NCI-H2227 (cell line): Measurements from ENCODE around the gene CEBPZOS.

Source experiments
- DNase-seq: peaks from one replicate; lab custom pipeline; 2025; ENCODE audit not compliant: unreplicated experiment; lab: John Stamatoyannopoulos, UW

The CEBPZOS gene

DNA sequence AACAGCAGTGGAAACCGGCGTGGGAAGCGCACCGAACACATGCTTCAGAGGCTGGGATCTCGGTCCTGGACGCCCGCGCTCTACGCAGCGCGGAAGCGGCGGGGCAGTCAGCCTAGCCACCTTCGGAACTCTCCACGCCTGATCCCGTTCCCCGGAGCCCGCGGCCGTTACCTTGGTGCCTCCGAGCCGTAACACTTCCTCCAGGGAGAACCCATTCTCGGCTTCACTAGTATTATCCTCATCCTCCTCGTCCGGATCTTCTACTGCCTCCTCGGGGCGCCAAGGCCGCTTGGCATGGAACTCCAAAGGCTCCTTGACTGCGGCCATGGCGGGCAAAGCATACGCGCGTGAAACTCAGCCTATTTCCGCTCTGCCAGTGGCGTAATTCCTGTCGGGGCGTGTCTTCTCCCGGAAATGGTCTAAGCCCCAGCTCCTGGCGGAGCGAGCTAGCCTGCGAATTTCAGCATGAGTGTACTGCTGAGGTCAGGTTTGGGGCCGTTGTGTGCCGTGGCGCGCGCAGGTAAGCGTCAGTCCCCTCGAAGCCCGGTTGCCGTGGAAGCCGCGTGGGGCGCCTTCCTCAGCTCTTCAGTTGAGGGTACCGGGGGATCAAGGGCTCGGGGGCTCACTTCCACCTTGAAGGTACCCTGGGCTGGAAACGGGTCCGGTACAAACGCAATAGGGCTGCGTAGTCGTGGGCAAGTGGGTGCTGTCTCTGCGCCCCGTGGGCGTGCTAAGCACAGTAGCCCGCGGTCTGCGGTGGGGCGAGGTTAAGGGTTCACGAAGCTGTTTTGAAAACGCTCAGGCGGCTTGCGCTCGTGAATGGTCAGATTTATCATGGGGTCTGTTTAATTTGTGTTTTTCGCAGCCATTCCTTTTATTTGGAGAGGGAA is 35.2 kb downstream of the CEBPZOS start, which contains the start of the genes CEBPZ and NDUFAF7:
Gene CEBPZ (minus strand): TSS at position 356 of the 890 bp plus-strand sequence. CDS start 29 bp downstream, at position 327.
Gene NDUFAF7 (plus strand): TSS at position 418 of the 890 bp plus-strand sequence. CDS start 48 bp downstream, at position 466.
- DNase-seq, result peak; percentile 92

DNA sequence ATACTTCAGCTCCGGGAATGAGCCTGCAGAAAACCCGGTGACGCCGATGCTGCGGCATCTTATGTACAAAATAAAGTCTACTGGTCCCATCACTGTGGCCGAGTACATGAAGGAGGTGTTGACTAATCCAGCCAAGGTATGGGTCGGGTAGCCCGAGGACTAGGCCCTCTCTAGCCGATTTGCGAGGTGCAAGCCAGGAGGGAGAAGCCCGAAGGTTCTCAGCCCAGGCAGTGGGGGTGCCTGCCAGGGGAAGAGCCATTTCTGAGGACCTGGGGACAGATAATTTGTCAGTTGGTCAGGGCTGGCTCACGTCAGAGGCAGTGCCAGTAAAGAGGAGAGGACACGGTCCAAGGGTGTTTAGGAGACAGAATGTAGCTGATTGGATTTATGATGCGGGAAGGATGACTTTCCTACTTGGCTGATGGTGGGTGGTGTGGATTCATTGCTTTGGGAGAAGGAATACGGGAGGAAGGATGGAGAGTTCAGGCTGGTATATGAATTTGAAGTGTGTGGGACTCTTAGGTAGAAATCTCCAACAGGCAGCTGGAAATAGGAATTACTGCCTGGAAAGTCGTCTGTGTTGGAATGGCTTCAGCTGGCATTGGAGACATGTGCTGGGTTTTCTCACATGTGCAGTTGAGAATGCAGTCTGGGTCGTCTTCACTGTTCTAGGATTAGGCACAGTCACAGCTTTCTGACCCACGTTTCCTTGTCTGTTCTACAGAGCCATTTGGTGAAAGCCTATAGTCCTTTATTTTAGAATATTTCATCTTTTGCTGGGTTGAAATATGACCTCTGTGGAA is 36.0 kb downstream of the CEBPZOS start:
- peak; percentile 30 for DNase-seq

GRCh38 chr2:37243435-37243834 is 47.1 kb downstream of the CEBPZOS start:
- no peak for DNase-seq

GRCh38 chr2:37244017-37244416 is 47.7 kb downstream of the CEBPZOS start:
- no peak for DNase-seq

- no peak for DNase-seq
Observed at GRCh38 chr2:37244755-37245154, 48.5 kb downstream of the CEBPZOS start.

DNA sequence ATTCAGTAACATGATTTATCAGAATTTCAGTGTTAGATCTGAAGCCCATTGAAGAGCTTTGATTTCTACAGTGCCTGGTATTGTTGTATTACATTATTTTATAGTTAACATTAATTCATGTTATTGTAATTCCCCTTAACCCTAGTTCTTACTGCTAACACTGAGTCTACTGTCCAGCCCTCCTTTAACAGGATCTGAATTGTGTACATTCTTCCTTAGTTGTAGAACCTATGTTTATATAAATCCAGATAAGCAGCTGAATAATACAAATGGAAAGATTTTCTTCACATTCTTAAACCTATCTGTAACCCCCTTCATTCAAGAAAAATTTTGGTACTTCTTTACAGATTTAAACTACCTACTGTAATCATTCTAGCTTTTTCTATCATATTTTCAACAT is 49.9 kb downstream of the CEBPZOS start:
- no peak for DNase-seq

DNA sequence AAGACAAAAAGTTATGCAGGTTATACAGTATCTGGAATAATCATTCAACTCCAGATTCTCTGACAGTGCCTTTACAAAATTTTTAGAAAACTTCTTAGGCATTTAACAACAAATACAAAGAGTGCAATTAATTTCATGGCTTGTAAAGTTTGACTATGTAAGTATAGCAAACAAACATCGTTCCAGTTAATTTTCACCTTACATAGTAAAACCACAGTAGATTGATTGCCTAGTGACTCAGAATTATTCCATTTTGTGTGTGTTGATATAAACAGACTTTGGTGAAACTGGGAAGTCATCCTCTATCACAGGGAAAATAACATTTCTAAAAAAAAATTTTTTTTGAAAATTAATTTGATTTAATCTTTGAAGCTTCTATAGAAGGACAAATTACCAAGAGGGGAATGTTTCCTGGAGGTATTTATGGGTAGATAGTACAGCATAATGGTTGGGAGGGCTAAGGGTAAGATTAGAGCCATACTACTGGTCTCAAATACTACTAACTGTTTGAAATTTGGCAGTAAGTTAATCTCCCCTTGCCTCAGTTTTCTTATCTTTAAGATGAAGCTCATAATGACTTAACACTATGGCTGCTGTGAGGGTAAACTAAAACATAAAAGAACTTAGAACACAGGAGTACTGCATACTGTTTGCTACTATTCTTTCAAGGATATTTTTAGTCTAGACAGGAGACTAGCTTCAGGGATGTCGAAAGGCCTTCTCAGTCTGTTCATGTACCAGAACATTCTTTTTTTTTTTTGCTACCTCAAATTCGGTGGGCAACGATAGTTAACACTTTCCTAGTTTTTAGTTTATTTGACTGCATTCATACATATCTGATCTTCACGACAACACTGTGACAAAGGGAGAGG is 54.8 kb downstream of the CEBPZOS start:
- no peak for DNase-seq
